Measurements from ENCODE around the gene KLHL30. TPM values are rescaled to one million over a fixed set of nuclear protein-coding genes. Genes with fewer than 3 reads are reported as not detected.

Gene KLHL30
- total and polyA plus RNA-seq, 11 donors, result 5.1 to 43.7 (median 23.0) TPM

- Histone ChIP-seq H3K4me3 (no peak overlapping the region), H3K27ac (no peak overlapping the region), H3K4me1 (peaks cover 0 to 20% (median 0%) of the 10 kb centered on the region in 12 donors), H3K27me3 (peaks cover 0 to 5% (median 0%) of the 10 kb centered on the region in 9 donors), H3K36me3 (no peaks in the 10 kb centered on the region), H3K9me3 (peaks cover 0 to 13% (median 6%) of the 10 kb centered on the region in 12 donors)
- TF ChIP-seq CTCF (IDR thresholded peaks at IDR 0.05) (peak in 1 of 12 donors; percentile 1), POLR2A (IDR thresholded peaks at IDR 0.05) (no peak)
- DNase-seq (peak in 3 of 5 donors; percentile 6 to 40 (median 9)), ATAC-seq (peak in 1 of 4 donors; percentile 28)
- intact Hi-C loops (cut with DNase I), result loop anchor here in 1 of 10 donors (10.0 kb wide), 1 partner anchor 253 kb away; the partner anchor contains the start of gene RAMP1
- WGBS, 4 donors, result 87 to 89% (median 89%) methylated on average over 22 to 28 of the region's 28 CpGs
Observed at GRCh38 chr2:238107525-238108422, 30.7 kb upstream of the KLHL30 start.

DNA sequence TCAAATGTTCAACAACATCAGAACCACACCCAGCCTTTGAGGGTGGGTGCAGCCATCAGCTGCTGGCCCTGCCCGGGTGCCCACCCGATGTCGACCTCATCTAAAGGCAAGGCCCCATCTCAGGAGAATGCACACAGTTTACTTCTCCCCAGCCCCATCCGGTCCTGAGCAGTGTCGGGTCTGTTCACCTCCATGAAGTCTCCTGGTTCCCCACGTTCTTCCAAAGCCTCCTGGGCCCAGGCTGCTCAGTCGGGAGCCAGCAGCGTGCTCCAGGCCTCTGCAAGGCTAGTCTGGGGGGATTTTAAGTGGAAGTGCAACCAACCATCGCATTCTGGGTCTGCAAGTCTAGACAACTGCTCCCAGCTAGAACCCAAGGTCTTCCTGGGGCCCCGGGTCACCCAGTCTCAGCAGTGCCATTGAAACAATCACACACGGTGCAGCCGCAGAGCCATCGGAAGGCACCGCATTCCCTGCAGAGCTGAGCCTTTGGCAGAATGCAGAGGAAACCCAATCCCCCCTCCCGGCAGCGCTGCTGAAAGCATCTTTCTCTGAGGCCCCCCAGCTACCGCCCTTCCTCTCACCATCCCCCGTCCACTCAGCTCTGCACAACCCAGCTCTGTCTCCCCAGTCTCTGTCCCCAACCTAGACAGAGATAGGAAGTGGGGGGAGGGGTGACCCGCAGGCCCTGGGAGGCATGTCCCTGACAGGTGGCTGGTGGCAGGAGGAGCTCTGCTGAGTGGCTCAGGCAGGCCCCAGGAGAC lies 29.9 kb upstream of the KLHL30 start:
- H3K27ac ChIP-seq, result no peak overlapping the region
- peak in 4 of 5 donors; percentile 16 to 45 (median 24) for DNase-seq
- no peak for ATAC-seq

GRCh38 chr2:238113611-238114010 lies 24.9 kb upstream of the KLHL30 start:
- H3K27me3 ChIP-seq, result peaks cover 0 to 32% (median 0%) of the 10 kb centered on the region in 9 donors
- H3K4me1 ChIP-seq, result peaks cover 0 to 8% (median 0%) of the 10 kb centered on the region in 12 donors
- ATAC-seq (no peak), DNase-seq (peak in 3 of 5 donors; percentile 8 to 40 (median 17))
- H3K4me3 ChIP-seq, result no peak overlapping the region
- peaks cover 0 to 16% (median 7%) of the 10 kb centered on the region in 12 donors for H3K9me3 ChIP-seq
- H3K27ac ChIP-seq, result no peak overlapping the region
- intact Hi-C loops (cut with DNase I), result no loop called here
- TF ChIP-seq POLR2A (IDR thresholded peaks at IDR 0.05) (no peak), CTCF (IDR thresholded peaks at IDR 0.05) (no peak)
- no peaks in the 10 kb centered on the region for H3K36me3 ChIP-seq
- WGBS, 4 donors, result 88 to 92% (median 89%) methylated on average over 12 to 13 of the region's 13 CpGs

More for the DNA sequence above, 29.9 kb upstream of the KLHL30 start:
- 49 to 72% (median 49%) methylated on average over 17 to 19 of the region's 19 CpGs for WGBS, 4 donors
- Histone ChIP-seq H3K9me3 (peaks cover 0 to 16% (median 7%) of the 10 kb centered on the region in 12 donors), H3K27me3 (peaks cover 0 to 5% (median 0%) of the 10 kb centered on the region in 9 donors), H3K36me3 (no peaks in the 10 kb centered on the region), H3K4me1 (peaks cover 0 to 20% (median 0%) of the 10 kb centered on the region in 12 donors), H3K4me3 (no peak overlapping the region)
- intact Hi-C loops (cut with DNase I), result loop anchor here in 1 of 10 donors (10.0 kb wide), 1 partner anchor 254 kb away; the partner anchor contains the start of gene RAMP1
- TF ChIP-seq POLR2A (IDR thresholded peaks at IDR 0.05) (no peak), CTCF (IDR thresholded peaks at IDR 0.05) (no peak)

Measured in heart left ventricle (tissue), 16 donors.